Measurements from ENCODE around the gene HOXA1. TPM values are rescaled to one million over a fixed set of nuclear protein-coding genes. Genes with fewer than 3 reads are reported as not detected.

HOXA1 gene
- total RNA-seq, 2 experiments from 2014 or later: 0.89 to 0.92 TPM

GRCh38 chr7:27097686-27098577 lies 2.1 kb upstream of the HOXA1 start:
- CTCF ChIA-PET: interaction anchor here (1.3 to 1.7 kb wide), 2 partner anchors 7 to 33 kb away, joined by 3 to 6 read pairs; partner anchors contain the start of gene HOXA4
- H3K4me1 Mint-ChIP-seq (ENCODE audit: low read depth): peaks cover 27% of the 10 kb centered on the region
- H3K36me3 Mint-ChIP-seq (ENCODE audit: low read depth): peaks cover 6% of the 10 kb centered on the region
- peak overlapping the region; percentile 85 for H3K4me3 Mint-ChIP-seq
- DNase-seq (no peak), ATAC-seq (no peak)
- H3K27ac Mint-ChIP-seq: no peak overlapping the region
- POLR2A ChIA-PET: no interaction called here
- peaks cover 77% of the 10 kb centered on the region for H3K27me3 Mint-ChIP-seq (ENCODE audit: low read depth)
- H3K9me3 Mint-ChIP-seq (ENCODE audit: insufficient read depth): no peaks in the 10 kb centered on the region

- Mint-ChIP-seq H3K27me3 (ENCODE audit: low read depth) (peaks cover 78% of the 10 kb centered on the region), H3K9me3 (ENCODE audit: insufficient read depth) (no peaks in the 10 kb centered on the region), H3K4me3 (peak overlapping the region; percentile 85), H3K4me1 (ENCODE audit: low read depth) (peaks cover 23% of the 10 kb centered on the region), H3K36me3 (ENCODE audit: low read depth) (peaks cover 4% of the 10 kb centered on the region), H3K27ac (no peak overlapping the region)
- ChIA-PET POLR2A (interaction anchor here (0.6 to 1.3 kb wide), 2 partner anchors 9 to 491 kb away, joined by 3 to 4 read pairs; no protein-coding TSS in a partner anchor), CTCF (interaction anchor here (1.3 to 1.7 kb wide), 3 partner anchors 8 to 33 kb away, joined by 3 to 6 read pairs (median 5); partner anchors contain the start of gene HOXA4)
- no peak for DNase-seq
- no peak for ATAC-seq
Measured at GRCh38 chr7:27096768-27097514, 1.1 kb upstream of the HOXA1 start.

GRCh38 chr7:27095050-27095896 lies 527 bp downstream of the HOXA1 start:
- ATAC-seq: peak; percentile 7
- Mint-ChIP-seq H3K27me3 (ENCODE audit: low read depth) (peaks cover 77% of the 10 kb centered on the region), H3K36me3 (ENCODE audit: low read depth) (peaks cover 1% of the 10 kb centered on the region), H3K9me3 (ENCODE audit: insufficient read depth) (no peaks in the 10 kb centered on the region), H3K4me3 (peak overlapping the region; percentile 85), H3K4me1 (ENCODE audit: low read depth) (peaks cover 23% of the 10 kb centered on the region), H3K27ac (peak overlapping the region; percentile 85)
- DNase-seq: no peak
- ChIA-PET CTCF (interaction anchor here (0.7 kb wide), 1 partner anchor 88 kb away, joined by 3 read pairs; no protein-coding TSS in a partner anchor), POLR2A (no interaction called here)

- no peaks in the 10 kb centered on the region for H3K9me3 Mint-ChIP-seq (ENCODE audit: insufficient read depth)
- no peak for ATAC-seq
- ChIA-PET POLR2A (no interaction called here), CTCF (interaction anchor here (0.7 to 1.1 kb wide), 2 partner anchors 89 to 102 kb away, joined by 3 to 5 read pairs; no protein-coding TSS in a partner anchor)
- peaks cover 82% of the 10 kb centered on the region for H3K27me3 Mint-ChIP-seq (ENCODE audit: low read depth)
- no peak overlapping the region for H3K27ac Mint-ChIP-seq
- peaks cover 23% of the 10 kb centered on the region for H3K4me1 Mint-ChIP-seq (ENCODE audit: low read depth)
- peaks cover 1% of the 10 kb centered on the region for H3K36me3 Mint-ChIP-seq (ENCODE audit: low read depth)
- DNase-seq: no peak
- H3K4me3 Mint-ChIP-seq: peak overlapping the region; percentile 85
Measured at GRCh38 chr7:27094304-27095049, 1.3 kb downstream of the HOXA1 start.

- ATAC-seq (no peak), DNase-seq (no peak)
- no peak overlapping the region for H3K4me3 Mint-ChIP-seq
- H3K4me1 Mint-ChIP-seq (ENCODE audit: low read depth): peaks cover 23% of the 10 kb centered on the region
- no peak overlapping the region for H3K27ac Mint-ChIP-seq
- ChIA-PET CTCF (interaction anchor here (0.6 to 1.1 kb wide), 3 partner anchors 56 to 239 kb away, joined by 3 to 5 read pairs (median 3); no protein-coding TSS in a partner anchor), POLR2A (no interaction called here)
- H3K9me3 Mint-ChIP-seq (ENCODE audit: insufficient read depth): no peaks in the 10 kb centered on the region
- H3K27me3 Mint-ChIP-seq (ENCODE audit: low read depth): peaks cover 82% of the 10 kb centered on the region
- H3K36me3 Mint-ChIP-seq (ENCODE audit: low read depth): peaks cover 2% of the 10 kb centered on the region
Measured at GRCh38 chr7:27093184-27093895, 2.5 kb downstream of the HOXA1 start.

- H3K4me1 Mint-ChIP-seq (ENCODE audit: low read depth): peaks cover 26% of the 10 kb centered on the region
- POLR2A ChIA-PET: no interaction called here
- no peak overlapping the region for H3K27ac Mint-ChIP-seq
Measured at GRCh38 chr7:27092819-27093110, 3.0 kb downstream of the HOXA1 start.

GRCh38 chr7:27091941-27092818 lies 3.6 kb downstream of the HOXA1 start:
- Mint-ChIP-seq H3K9me3 (ENCODE audit: insufficient read depth) (no peaks in the 10 kb centered on the region), H3K27ac (no peak overlapping the region), H3K4me3 (no peak overlapping the region), H3K4me1 (ENCODE audit: low read depth) (peaks cover 24% of the 10 kb centered on the region), H3K36me3 (ENCODE audit: low read depth) (peaks cover 2% of the 10 kb centered on the region), H3K27me3 (ENCODE audit: low read depth) (peaks cover 82% of the 10 kb centered on the region)
- POLR2A ChIA-PET: no interaction called here
- no peak for ATAC-seq
- no peak for DNase-seq
- CTCF ChIA-PET: interaction anchor here (1.5 kb wide), 1 partner anchor 13 kb away, joined by 3 read pairs; no protein-coding TSS in a partner anchor

More at GRCh38 chr7:27092819-27093110, 3.0 kb downstream of the HOXA1 start:
- DNase-seq (no peak), ATAC-seq (no peak)
- Mint-ChIP-seq H3K36me3 (ENCODE audit: low read depth) (peaks cover 2% of the 10 kb centered on the region), H3K27me3 (ENCODE audit: low read depth) (peaks cover 81% of the 10 kb centered on the region), H3K9me3 (ENCODE audit: insufficient read depth) (no peaks in the 10 kb centered on the region), H3K4me3 (no peak overlapping the region)
- CTCF ChIA-PET: interaction anchor here (0.6 to 1.0 kb wide), 2 partner anchors 57 to 238 kb away, joined by 3 read pairs; no protein-coding TSS in a partner anchor

GRCh38 chr7:27091105-27091504 lies 4.7 kb downstream of the HOXA1 start:
- H3K36me3 Mint-ChIP-seq (ENCODE audit: low read depth): peaks cover 2% of the 10 kb centered on the region
- no peaks in the 10 kb centered on the region for H3K9me3 Mint-ChIP-seq (ENCODE audit: insufficient read depth)
- DNase-seq (no peak), ATAC-seq (no peak)
- POLR2A ChIA-PET: no interaction called here
- no peak overlapping the region for H3K27ac Mint-ChIP-seq
- CTCF ChIA-PET: interaction anchor here (1.0 to 1.5 kb wide), 2 partner anchors 15 to 60 kb away, joined by 3 read pairs; no protein-coding TSS in a partner anchor
- H3K4me1 Mint-ChIP-seq (ENCODE audit: low read depth): peaks cover 21% of the 10 kb centered on the region
- peaks cover 81% of the 10 kb centered on the region for H3K27me3 Mint-ChIP-seq (ENCODE audit: low read depth)
- H3K4me3 Mint-ChIP-seq: no peak overlapping the region

GRCh38 chr7:27088002-27088922 lies 7.5 kb downstream of the HOXA1 start:
- H3K36me3 Mint-ChIP-seq (ENCODE audit: low read depth): peaks cover 2% of the 10 kb centered on the region
- CTCF ChIA-PET: no interaction called here
- POLR2A ChIA-PET: no interaction called here
- peaks cover 11% of the 10 kb centered on the region for H3K4me1 Mint-ChIP-seq (ENCODE audit: low read depth)
- no peak overlapping the region for H3K4me3 Mint-ChIP-seq
- H3K9me3 Mint-ChIP-seq (ENCODE audit: insufficient read depth): no peaks in the 10 kb centered on the region
- H3K27ac Mint-ChIP-seq: no peak overlapping the region
- DNase-seq (no peak), ATAC-seq (no peak)
- peaks cover 65% of the 10 kb centered on the region for H3K27me3 Mint-ChIP-seq (ENCODE audit: low read depth)

Measured in activated CD8-positive, alpha-beta T cell treated with anti-CD3 and anti-CD28 coated beads, Interleukin-2, amount 10 ng/mL, durations not matched to agents 7 days and 5 days (primary cell).